Measurements from ENCODE around the gene C20orf204. TPM values are rescaled to one million over a fixed set of nuclear protein-coding genes. Genes with fewer than 3 reads are reported as not detected.

The C20orf204 gene
- total and polyA plus RNA-seq, 9 of the 15 experiments (the other 6 are each of a cell fraction or from before 2014, with no cell fraction given): 0.11 to 1.1 (median 0.36) TPM; not detected in 2

DNA sequence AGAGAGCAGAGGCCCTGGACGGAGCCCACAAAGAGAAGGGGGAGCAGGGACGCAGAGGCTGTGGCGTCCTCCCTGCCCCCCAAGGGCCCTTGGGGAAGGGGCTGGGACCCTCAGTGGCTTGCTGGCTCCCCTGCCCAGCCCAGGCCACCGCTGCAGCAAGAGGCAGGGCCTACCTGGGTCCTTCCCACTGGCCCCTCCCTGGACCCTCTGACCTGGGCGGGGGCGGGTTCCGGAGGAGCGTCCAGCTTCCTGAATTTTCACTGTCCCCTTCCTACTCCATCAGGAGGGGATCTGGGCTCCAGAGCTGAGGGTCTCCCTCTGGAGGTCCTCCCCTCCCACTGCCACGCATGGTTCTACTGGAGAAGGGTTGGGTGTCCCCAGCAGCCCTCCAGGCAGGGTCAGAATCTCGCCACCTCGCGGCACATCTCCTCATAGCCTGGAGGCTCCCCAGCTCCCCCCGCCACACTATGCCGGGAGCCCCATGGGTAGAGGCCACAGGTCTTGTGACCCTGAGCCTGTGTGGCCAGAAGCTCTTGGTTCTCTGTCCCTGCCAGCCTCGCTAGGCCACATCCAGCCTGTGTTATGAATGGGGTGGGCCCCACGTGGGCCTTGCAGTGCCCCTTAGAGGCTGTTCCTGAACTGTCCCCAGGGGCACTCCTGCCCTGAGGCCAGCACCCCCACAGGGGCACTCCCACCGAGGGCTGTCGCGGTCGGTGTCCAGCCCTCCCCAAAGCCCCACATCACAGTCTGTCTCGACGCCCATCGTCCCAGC, 14.5 kb downstream of the C20orf204 start (continued):
- no peak for TF ChIP-seq NR2C2 (CRISPR knock-in tag; IDR thresholded peaks at IDR 0.05)
- TF ChIP-seq NR2C2 (tag; IDR thresholded peaks at IDR 0.05): peak; percentile 60
- peak; percentile 97 for TF ChIP-seq ZBTB7A (IDR thresholded peaks at IDR 0.05; ENCODE audit: borderline replicate concordance, control insufficient read depth, low read depth, low read length)
- 0 out of 2 replicates have a peak, but pooled peaks have one; percentile 10 for TF ChIP-seq CREM (IDR thresholded peaks at IDR 0.05; ENCODE audit: low read depth)
- TF ChIP-seq POLR2A (conservative IDR thresholded peaks at IDR 0.05): peak; percentile 55
- 0 out of 4 replicates have a peak, but pooled peaks of 1 of the 2 experiments have one; percentile 17 for TF ChIP-seq RCOR1 (IDR thresholded peaks at IDR 0.05; ENCODE audit: borderline replicate concordance in 1 of 2, low read depth in 2 of 2, low read length in 2 of 2)
- TF ChIP-seq RAD21 (CRISPR knock-in tag; conservative IDR thresholded peaks at IDR 0.05 in 1 of 2, IDR thresholded peaks at IDR 0.05 in 1 of 2): peak; percentile 5 to 38; a peak in 2 of 4 replicates
- TF ChIP-seq GTF2F1 (IDR thresholded peaks at IDR 0.05; ENCODE audit: low read depth, low read length): no peak
- TF ChIP-seq CTBP1 (IDR thresholded peaks at IDR 0.05; ENCODE audit: borderline replicate concordance): peak; percentile 51; the same call in 1 of the 2 replicates
- no peak for TF ChIP-seq SNRNP70 (optimal IDR thresholded peaks at IDR 0.05; ENCODE audit: low read depth, low read length)

DNA sequence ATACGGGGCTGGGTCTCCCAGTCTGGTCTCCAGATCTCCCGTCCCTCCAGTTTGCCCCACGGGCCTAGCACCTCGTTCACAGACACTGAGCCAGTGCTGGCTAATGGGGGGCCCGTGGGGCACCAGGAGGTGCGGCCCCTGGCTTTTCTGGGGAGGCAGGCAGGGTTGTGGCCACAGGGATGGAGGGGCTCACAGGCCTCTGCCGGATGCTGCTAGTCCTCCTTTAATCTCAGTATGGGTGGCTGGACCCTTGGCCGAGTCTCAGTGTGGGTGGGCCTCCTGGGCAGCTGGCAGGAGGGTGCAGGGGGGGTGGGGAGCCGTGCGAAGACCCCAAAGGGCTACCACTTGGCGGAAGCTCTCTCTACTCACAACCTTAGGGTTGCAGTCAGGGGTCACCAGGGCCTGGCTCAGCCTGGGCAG, 15.1 kb downstream of the C20orf204 start:
- in situ Hi-C loops (cut with MboI): no loop called here
- no peak overlapping the region for H3K4me3 ChIP-seq
- no peak for TF ChIP-seq SMARCA4 (IDR thresholded peaks at IDR 0.05)
- TF ChIP-seq, protein P1, sequence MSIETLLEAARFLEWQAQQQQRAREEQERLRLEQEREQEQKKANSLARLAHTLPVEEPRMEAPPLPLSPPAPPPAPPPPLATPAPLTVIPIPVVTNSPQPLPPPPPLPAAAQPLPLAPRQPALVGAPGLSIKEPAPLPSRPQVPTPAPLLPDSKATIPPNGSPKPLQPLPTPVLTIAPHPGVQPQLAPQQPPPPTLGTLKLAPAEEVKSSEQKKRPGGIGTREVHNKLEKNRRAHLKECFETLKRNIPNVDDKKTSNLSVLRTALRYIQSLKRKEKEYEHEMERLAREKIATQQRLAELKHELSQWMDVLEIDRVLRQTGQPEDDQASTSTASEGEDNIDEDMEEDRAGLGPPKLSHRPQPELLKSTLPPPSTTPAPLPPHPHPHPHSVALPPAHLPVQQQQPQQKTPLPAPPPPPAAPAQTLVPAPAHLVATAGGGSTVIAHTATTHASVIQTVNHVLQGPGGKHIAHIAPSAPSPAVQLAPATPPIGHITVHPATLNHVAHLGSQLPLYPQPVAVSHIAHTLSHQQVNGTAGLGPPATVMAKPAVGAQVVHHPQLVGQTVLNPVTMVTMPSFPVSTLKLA (conservative IDR thresholded peaks at IDR 0.05): no peak
- TF ChIP-seq DDX20 (tag; IDR thresholded peaks at IDR 0.05; ENCODE audit: low read depth): no peak
- no peak for TF ChIP-seq KLF1 (tag; IDR thresholded peaks at IDR 0.05)
- TF ChIP-seq HNRNPK (IDR thresholded peaks at IDR 0.05; ENCODE audit: low read depth, low read length, poor library complexity, severe bottlenecking): no peak
- TF ChIP-seq CBX3 (IDR thresholded peaks at IDR 0.05; ENCODE audit: borderline replicate concordance in 1 of 2, low read length in 2 of 2): no peak
- no peak for TF ChIP-seq HMG20B (CRISPR knock-in tag; IDR thresholded peaks at IDR 0.05)
- TF ChIP-seq RFX1 (IDR thresholded peaks at IDR 0.05): no peak
- no peak for TF ChIP-seq BRD4 (IDR thresholded peaks at IDR 0.05)

More for the DNA sequence above, 15.1 kb downstream of the C20orf204 start:
- Histone ChIP-seq H3K9me3 (replicated peaks; ENCODE audit: control insufficient read depth, insufficient read depth, low read depth, low read length) (no peaks in the 10 kb centered on the region), H3K9me1 (ENCODE audit: control insufficient read depth, insufficient read depth, low read length) (no peaks in the 10 kb centered on the region), H3K9ac (ENCODE audit: insufficient read depth in 1 of 2, low read depth in 2 of 2, low read length in 2 of 2) (peak overlapping the region; percentile 68 to 88; a peak in 3 of 4 replicates), H3K4me1 (replicated peaks in 1 of 2; ENCODE audit: control insufficient read depth in 2 of 2, insufficient read depth in 2 of 2, low read length in 2 of 2) (peaks cover 27 to 86% of the 10 kb centered on the region in 2 experiments), H3K4me2 (ENCODE audit: insufficient read depth, low read length) (peak overlapping the region; percentile 82; the same call in 1 of the 2 replicates), H3K36me3 (ENCODE audit: control insufficient read depth, insufficient read depth, low read length) (peaks cover 12% of the 10 kb centered on the region; the same call in 1 of the 3 replicates), H2AFZ (ENCODE audit: low read depth, low read length) (peak overlapping the region; percentile 92), H3K79me2 (ENCODE audit: control insufficient read depth, insufficient read depth, low read length) (peaks cover 12% of the 10 kb centered on the region), H3K27ac (ENCODE audit: extremely low read depth, low read depth, low read length) (peak overlapping the region; percentile 85; the same call in 1 of the 3 replicates), H4K20me1 (replicated peaks; ENCODE audit: control insufficient read depth, insufficient read depth, low read length) (no peaks in the 10 kb centered on the region), H3K27me3 (ENCODE audit: control insufficient read depth in 2 of 2, insufficient read depth in 2 of 2, low read length in 2 of 2) (no peaks in the 10 kb centered on the region)
- POLR2A ChIA-PET: interaction anchor here (1.3 to 2.5 kb wide), 2 partner anchors 9 to 12 kb away, joined by 4 to 14 read pairs; no protein-coding TSS in a partner anchor
- no TSS peak for BruUV-seq (replicated peaks)
- FAIRE-seq: no peak
- CTCF ChIA-PET (ENCODE audit: low intra/inter-chr PET ratio): interaction anchor here (0.5 kb wide), 1 partner anchor 513 kb away, joined by 3 read pairs; no protein-coding TSS in a partner anchor
- WGBS (ENCODE audit: insufficient coverage, low coverage, missing lambda C conversion rate): 80% methylated on average over 11 of the region's 11 CpGs
- ATAC-seq: no peak
- no peak for DNase-seq (ENCODE audit: extremely low read depth in 1 of 4, low spot score in 3 of 4)
- intact Hi-C loops (cut with micrococcal nuclease): loop anchor here (5.0 kb wide), 1 partner anchor 74 kb away; the partner anchor contains the start of gene SAMD10
